Stimulated activated CD8-positive, alpha-beta memory T cell treated with anti-CD3 and anti-CD28 coated beads, Interleukin-15, amount 100 ng/mL, for 24 hours (primary cell): Measurements from ENCODE around the gene EIF3A.

Experiments
- DNase-seq: peaks from one replicate; pipeline ENCODE4 v3.0.0-alpha.2; 2020; ENCODE audit warnings: low read depth

The EIF3A gene

GRCh38 chr10:119006451-119007210 is 74.0 kb downstream of the EIF3A start:
- DNase-seq: no peak

- DNase-seq: no peak
Measured at GRCh38 chr10:119005362-119006043, 75.1 kb downstream of the EIF3A start.

GRCh38 chr10:119003572-119004289 is 76.9 kb downstream of the EIF3A start:
- no peak for DNase-seq

- no peak for DNase-seq
Measured at GRCh38 chr10:119001717-119002500, 78.7 kb downstream of the EIF3A start.

- DNase-seq: no peak
Measured at GRCh38 chr10:118998183-118998582, 82.4 kb downstream of the EIF3A start.

- no peak for DNase-seq
Measured at GRCh38 chr10:118997379-118997778, 83.2 kb downstream of the EIF3A start.

- no peak for DNase-seq
Measured at GRCh38 chr10:118995739-118996138, 84.9 kb downstream of the EIF3A start.

GRCh38 chr10:118994321-118994720 is 86.3 kb downstream of the EIF3A start:
- no peak for DNase-seq

GRCh38 chr10:118993214-118993613 is 87.4 kb downstream of the EIF3A start:
- no peak for DNase-seq

- DNase-seq: no peak
Measured at GRCh38 chr10:118992496-118992895, 88.1 kb downstream of the EIF3A start.

GRCh38 chr10:118990326-118990725 is 90.3 kb downstream of the EIF3A start:
- no peak for DNase-seq

GRCh38 chr10:118986815-118987790 is 93.5 kb downstream of the EIF3A start:
- DNase-seq: no peak

GRCh38 chr10:118985576-118985975 is 95.0 kb downstream of the EIF3A start:
- no peak for DNase-seq
